IMR-90 (cell line): ENCODE data around the gene TMEM17. TPM values are rescaled to one million over a fixed set of nuclear protein-coding genes. Genes with fewer than 3 reads are reported as not detected.

Experiments used
- ATAC-seq: fragments of 200-7000 bp; cut with Tn5 transposase; 2 replicates; pipeline ENCODE4 v1.9.1; 2020; ENCODE audit warnings: low read depth, mild to moderate bottlenecking, moderate library complexity
- BruUV-seq: library from RNA; stranded (reverse); fragments of 400-500 nt; replicated peaks from 2 replicates; lab custom pipeline; 2021; lab: Mats Ljungman, UMichigan
- CTCF ChIA-PET: fragments of 300-600 bp; formaldehyde crosslinking; extraction: SDS; loops from one replicate; lab custom pipeline; 2021; ENCODE audit warnings: antibody characterized with exemption; lab: Yijun Ruan, JAX
- POLR2A ChIA-PET: fragments of 300-600 bp; sonication (Branson Sonifier 250); formaldehyde crosslinking; loops from one replicate; lab custom pipeline; 2022; ENCODE audit warnings: antibody characterized with exemption; ENCODE audit not compliant: unreplicated experiment; lab: Charles Lee
- DNase-seq: peaks from one replicate; pipeline ENCODE4 v3.0.0; 2013
- H2AFZ ChIP-seq: replicated peaks from 2 replicates; pipeline ENCODE3; 2013; ENCODE audit warnings: low read length, mild to moderate bottlenecking; ENCODE audit not compliant: poor library complexity
- H2AK5ac ChIP-seq: 2 replicates; pipeline ENCODE4 v1.6.1; 2013; ENCODE audit warnings: low read depth, low read length, inconsistent platforms
- H2AK9ac ChIP-seq: replicated peaks from 2 replicates; pipeline ENCODE3; 2013; ENCODE audit warnings: mild to moderate bottlenecking, low read depth, low read length, moderate library complexity; ENCODE audit not compliant: poor library complexity
- H2BK120ac ChIP-seq: 2 replicates; pipeline ENCODE4 v1.6.1; 2013; ENCODE audit warnings: low read depth, low read length, inconsistent platforms
- H2BK15ac ChIP-seq: 3 replicates; pipeline ENCODE4 v1.6.1; 2013; ENCODE audit warnings: low read depth, low read length, inconsistent platforms
- H2BK20ac ChIP-seq: 2 replicates; pipeline ENCODE4 v1.6.1; 2013; ENCODE audit warnings: low read depth, mild to moderate bottlenecking, inconsistent platforms, low read length, moderate library complexity
- H2BK5ac ChIP-seq: 2 replicates; pipeline ENCODE4 v1.6.1; 2013; ENCODE audit warnings: mild to moderate bottlenecking, low read depth, low read length, inconsistent platforms; ENCODE audit not compliant: poor library complexity, severe bottlenecking
- H3K14ac ChIP-seq: replicated peaks from 2 replicates; pipeline ENCODE4 v1.6.1; 2013; ENCODE audit warnings: low read depth, low read length, inconsistent platforms
- H3K18ac ChIP-seq: 2 replicates; pipeline ENCODE4 v1.6.1; 2013; ENCODE audit warnings: low read depth, low read length, control low read depth
- H3K23ac ChIP-seq: 2 replicates; pipeline ENCODE4 v1.6.1; 2013; ENCODE audit warnings: low read depth, low read length, inconsistent platforms
- H3K27ac ChIP-seq: 2 replicates; pipeline ENCODE4 v1.5.1; 2013; ENCODE audit warnings: mild to moderate bottlenecking, control low read depth, low read length; ENCODE audit not compliant: insufficient read depth
- H3K27me3 ChIP-seq: 2 replicates; pipeline ENCODE4 v1.6.1; 2013; ENCODE audit warnings: low read length; ENCODE audit not compliant: control insufficient read depth, insufficient read depth
- H3K36me3 ChIP-seq: 2 replicates; pipeline ENCODE4 v1.6.1; 2013; ENCODE audit warnings: low read length, mixed read lengths; ENCODE audit not compliant: control insufficient read depth, insufficient read depth
- H3K4ac ChIP-seq: 2 replicates; pipeline ENCODE4 v1.6.1; 2013; ENCODE audit warnings: low read depth, low read length, inconsistent platforms
- H3K4me1 ChIP-seq: 2 replicates; pipeline ENCODE4 v1.6.1; 2013; ENCODE audit warnings: low read length, mixed read lengths; ENCODE audit not compliant: control insufficient read depth, insufficient read depth
- H3K4me2 ChIP-seq: 2 replicates; pipeline ENCODE4 v1.6.1; 2013; ENCODE audit warnings: low read depth, mild to moderate bottlenecking, control low read depth, low read length, moderate library complexity
- H3K4me3 ChIP-seq: 2 replicates; pipeline ENCODE4 v1.5.1; 2013; ENCODE audit warnings: low read depth, mild to moderate bottlenecking, control low read depth, low read length, moderate library complexity; ENCODE audit not compliant: insufficient read depth
- H3K56ac ChIP-seq: 2 replicates; pipeline ENCODE4 v1.6.1; 2013; ENCODE audit warnings: low read length, inconsistent platforms; ENCODE audit not compliant: insufficient read depth; ENCODE audit errors: extremely low read depth
- H3K79me1 ChIP-seq, 2 experiments: 2 replicates each; pipeline ENCODE4 v1.6.1; 2013; ENCODE audit warnings: low read length in 2 of 2, inconsistent platforms in 1 of 2, low read depth in 1 of 2
- H3K9ac ChIP-seq: 2 replicates; pipeline ENCODE4 v1.6.1; 2013; ENCODE audit warnings: low read depth, low read length, control low read depth
- H3K9me1 ChIP-seq: 2 replicates; pipeline ENCODE4 v1.6.1; 2013; ENCODE audit warnings: low read length, inconsistent platforms; ENCODE audit not compliant: insufficient read depth
- H3K9me3 ChIP-seq: 2 replicates; pipeline ENCODE4 v1.6.1; 2013; ENCODE audit warnings: low read length; ENCODE audit not compliant: control insufficient read depth, insufficient read depth
- H4K20me1 ChIP-seq: 2 replicates; pipeline ENCODE4 v1.6.1; 2013; ENCODE audit warnings: low read length, inconsistent platforms; ENCODE audit not compliant: insufficient read depth
- H4K5ac ChIP-seq: 2 replicates; pipeline ENCODE4 v1.6.1; 2013; ENCODE audit warnings: mild to moderate bottlenecking, low read depth, low read length, control low read depth
- H4K8ac ChIP-seq, 2 experiments: 2 replicates each; pipeline ENCODE4 v1.6.1; 2013; ENCODE audit warnings: low read depth in 2 of 2, low read length in 2 of 2, control low read depth in 1 of 2, inconsistent platforms in 1 of 2
- H4K91ac ChIP-seq: 2 replicates; pipeline ENCODE4 v1.6.1; 2013; ENCODE audit warnings: low read depth, low read length, inconsistent platforms; ENCODE audit not compliant: insufficient read depth
- BHLHE40 ChIP-seq: fragments of 150-350 bp; IDR thresholded peaks from 2 replicates; pipeline ENCODE4 v1.6.1; 2016; ENCODE audit warnings: mild to moderate bottlenecking, low read depth, low read length
- CEBPB ChIP-seq: IDR thresholded peaks from 2 replicates; pipeline ENCODE4 v1.6.1; 2012; ENCODE audit warnings: low read depth, low read length, improper control_type of control experiment
- CHD1 ChIP-seq: IDR thresholded peaks from 2 replicates; pipeline ENCODE4 v1.6.1; 2012; ENCODE audit warnings: low read depth, low read length, improper control_type of control experiment
- CTCF ChIP-seq: conservative IDR thresholded peaks from 2 replicates; pipeline ENCODE4 v1.5.1; 2012; ENCODE audit warnings: mild to moderate bottlenecking, low read depth, low read length, improper control_type of control experiment
- ELK1 ChIP-seq: fragments of 150-350 bp; IDR thresholded peaks from 2 replicates; pipeline ENCODE4 v1.6.1; 2016; ENCODE audit warnings: low read depth, mild to moderate bottlenecking, low read length, moderate library complexity, borderline replicate concordance
- FOS ChIP-seq: fragments of 150-350 bp; IDR thresholded peaks from 2 replicates; pipeline ENCODE4 v1.6.1; 2016; ENCODE audit warnings: low read depth, low read length
- MAFK ChIP-seq: IDR thresholded peaks from 2 replicates; pipeline ENCODE4 v1.6.1; 2012; ENCODE audit warnings: low read depth, low read length, improper control_type of control experiment
- MAZ ChIP-seq: IDR thresholded peaks from 2 replicates; pipeline ENCODE4 v1.6.1; 2012; ENCODE audit warnings: low read depth, mild to moderate bottlenecking, low read length, improper control_type of control experiment, moderate library complexity, borderline replicate concordance
- MXI1 ChIP-seq: IDR thresholded peaks from 2 replicates; pipeline ENCODE4 v1.6.1; 2012; ENCODE audit warnings: low read depth, mild to moderate bottlenecking, low read length, moderate library complexity, borderline replicate concordance
- NFE2L2 ChIP-seq: fragments of 150-350 bp; IDR thresholded peaks from 2 replicates; pipeline ENCODE4 v1.6.1; 2016; ENCODE audit warnings: low read depth, mild to moderate bottlenecking, low read length
- POLR2A ChIP-seq: IDR thresholded peaks from 2 replicates; pipeline ENCODE4 v1.6.1; 2012; ENCODE audit warnings: mild to moderate bottlenecking, low read depth, low read length
- RAD21 ChIP-seq: IDR thresholded peaks from 2 replicates; pipeline ENCODE4 v1.6.1; 2012; ENCODE audit warnings: low read length, improper control_type of control experiment
- RCOR1 ChIP-seq: IDR thresholded peaks from 2 replicates; pipeline ENCODE4 v1.6.1; 2012; ENCODE audit warnings: mild to moderate bottlenecking, low read length, improper control_type of control experiment; ENCODE audit not compliant: insufficient replicate concordance
- RFX5 ChIP-seq: IDR thresholded peaks from 2 replicates; pipeline ENCODE4 v1.8.0; 2012; ENCODE audit warnings: low read depth, mild to moderate bottlenecking, low read length, moderate library complexity
- SMC3 ChIP-seq: fragments of 150-350 bp; IDR thresholded peaks from 2 replicates; pipeline ENCODE4 v1.6.1; 2016; ENCODE audit warnings: low read depth, mild to moderate bottlenecking, antibody characterized with exemption, low read length, moderate library complexity
- USF2 ChIP-seq: fragments of 150-350 bp; IDR thresholded peaks from 2 replicates; pipeline ENCODE4 v1.6.1; 2017; ENCODE audit warnings: mild to moderate bottlenecking, antibody characterized with exemption, low read length, low read depth
- WGBS, 2 experiments: methylation state at CpG; one replicate each; pipeline versions ENCODE4 v1.1.5 to v1.1.7; 2013; ENCODE audit warnings: missing lambda C conversion rate in 2 of 2; ENCODE audit not compliant: insufficient read length in 1 of 2; ENCODE audit errors: extremely low coverage in 2 of 2; 5-methylcytosine and 5-hydroxymethylcytosine counted together
- dilution Hi-C: fragments of 300-500 bp; cut with HindIII; formaldehyde crosslinking; loops from one replicate; pipeline ENCODE4 v1.14.3; 2018; ENCODE audit warnings: low sequenced_read_pairs; ENCODE audit not compliant: unreplicated experiment
- in situ Hi-C: fragments of 300-500 bp; cut with MboI; formaldehyde crosslinking; loops from 3 replicates; pipeline ENCODE4 v1.14.3; 2019; ENCODE audit warnings: low sequenced_read_pairs, inconsistent platforms, mixed read lengths
- intact Hi-C: fragments of 100-400 bp; cut with micrococcal nuclease; formaldehyde crosslinking; loops from 2 replicates; pipeline ENCODE4 v1.10.0; 2022
- polyA plus RNA-seq, 3 experiments: library from polyadenylated mRNA; depleted of rRNA; stranded (reverse); fragments of >200 nt; gene quantifications; 2 replicates each; pipeline ENCODE4 v1.2.3, GENCODE V29; 2012; ENCODE audit warnings: low replicate concordance in 1 of 3
- total RNA-seq: library from RNA; depleted of rRNA; stranded (reverse); fragments of >200 nt; gene quantifications from 2 replicates; pipeline ENCODE4 v1.2.3, GENCODE V29; 2012

The TMEM17 gene
- total and polyA plus RNA-seq, 2 of the 4 experiments (the other 2 are of a cell fraction), result 1.3 to 1.8 TPM

- no peak overlapping the region for H3K4me3 ChIP-seq
- no peak overlapping the region for H2AFZ ChIP-seq
Observed at GRCh38 chr2:62499430-62500060, 6.5 kb downstream of the TMEM17 start.

More at GRCh38 chr2:62499430-62500060, 6.5 kb downstream of the TMEM17 start:
- ATAC-seq (no peak), DNase-seq (no peak)
- no peak overlapping the region for H3K14ac ChIP-seq
- H2BK15ac ChIP-seq, result no peak overlapping the region
- no peaks in the 10 kb centered on the region; the same call in 1 of the 2 replicates for H3K4me1 ChIP-seq
- in situ Hi-C loops (no loop called here), dilution Hi-C loops (no loop called here), intact Hi-C loops (no loop called here)
- no TSS peak for BruUV-seq
- H3K27me3 ChIP-seq, result no peaks in the 10 kb centered on the region
- no peaks in the 10 kb centered on the region for H3K9me3 ChIP-seq
- no peak overlapping the region for H2AK5ac ChIP-seq
- H3K4me2 ChIP-seq, result no peak overlapping the region
- no peak overlapping the region for H3K18ac ChIP-seq
- no CpG with 5 or more reads among the region's 2 CpGs for WGBS, 2 experiments
- CTCF ChIA-PET, result no interaction called here
- no peaks in the 10 kb centered on the region for H3K9me1 ChIP-seq
- H3K23ac ChIP-seq, result no peak overlapping the region
- H2BK5ac ChIP-seq, result no peak overlapping the region
- no peak overlapping the region for H2AK9ac ChIP-seq
- H4K20me1 ChIP-seq, result no peaks in the 10 kb centered on the region
- POLR2A ChIA-PET, result no interaction called here
- no peaks in the 10 kb centered on the region for H3K79me1 ChIP-seq
- no peak overlapping the region for H4K5ac ChIP-seq
- no peak overlapping the region for H3K27ac ChIP-seq
- TF ChIP-seq NFE2L2 (no peak), RCOR1 (no peak), ELK1 (no peak), CTCF (no peak), RFX5 (no peak), CEBPB (no peak), MAZ (no peak), CHD1 (no peak), SMC3 (no peak), RAD21 (no peak), MXI1 (no peak), MAFK (no peak), USF2 (no peak), POLR2A (no peak), FOS (no peak), BHLHE40 (no peak)
- H3K36me3 ChIP-seq, result no peaks in the 10 kb centered on the region
- H3K4ac ChIP-seq, result no peak overlapping the region
- no peak overlapping the region for H2BK20ac ChIP-seq
- no peak overlapping the region for H2BK120ac ChIP-seq
- no peak overlapping the region for H3K9ac ChIP-seq
- no peak overlapping the region for H4K91ac ChIP-seq
- H4K8ac ChIP-seq, result no peak overlapping the region
- H3K56ac ChIP-seq, result no peak overlapping the region
